AG10803 (cell line): ENCODE results near the gene TMEM132C.

ENCODE experiments used
- DNase-seq: peaks from one replicate; pipeline ENCODE4 v3.0.0; 2010; ENCODE audit warnings: low read depth
- H3K4me3 ChIP-seq: 2 replicates; pipeline ENCODE4 v1.5.1; 2011; ENCODE audit warnings: mild to moderate bottlenecking, low read length, control low read depth
- TF ChIP-seq, protein P1 (sequence below): conservative IDR thresholded peaks from 2 replicates; pipeline ENCODE4 v1.5.1; 2011; ENCODE audit warnings: mild to moderate bottlenecking, low read length, control low read depth, inconsistent platforms

Gene TMEM132C

GRCh38 chr12:128323145-128323920 is 56.4 kb downstream of the TMEM132C start:
- DNase-seq: no peak
- TF ChIP-seq, protein P1, sequence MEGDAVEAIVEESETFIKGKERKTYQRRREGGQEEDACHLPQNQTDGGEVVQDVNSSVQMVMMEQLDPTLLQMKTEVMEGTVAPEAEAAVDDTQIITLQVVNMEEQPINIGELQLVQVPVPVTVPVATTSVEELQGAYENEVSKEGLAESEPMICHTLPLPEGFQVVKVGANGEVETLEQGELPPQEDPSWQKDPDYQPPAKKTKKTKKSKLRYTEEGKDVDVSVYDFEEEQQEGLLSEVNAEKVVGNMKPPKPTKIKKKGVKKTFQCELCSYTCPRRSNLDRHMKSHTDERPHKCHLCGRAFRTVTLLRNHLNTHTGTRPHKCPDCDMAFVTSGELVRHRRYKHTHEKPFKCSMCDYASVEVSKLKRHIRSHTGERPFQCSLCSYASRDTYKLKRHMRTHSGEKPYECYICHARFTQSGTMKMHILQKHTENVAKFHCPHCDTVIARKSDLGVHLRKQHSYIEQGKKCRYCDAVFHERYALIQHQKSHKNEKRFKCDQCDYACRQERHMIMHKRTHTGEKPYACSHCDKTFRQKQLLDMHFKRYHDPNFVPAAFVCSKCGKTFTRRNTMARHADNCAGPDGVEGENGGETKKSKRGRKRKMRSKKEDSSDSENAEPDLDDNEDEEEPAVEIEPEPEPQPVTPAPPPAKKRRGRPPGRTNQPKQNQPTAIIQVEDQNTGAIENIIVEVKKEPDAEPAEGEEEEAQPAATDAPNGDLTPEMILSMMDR: no peak

GRCh38 chr12:128325646-128326045 is 58.7 kb downstream of the TMEM132C start:
- H3K4me3 ChIP-seq: no peak overlapping the region
- TF ChIP-seq, protein P1: no peak
- no peak for DNase-seq

More at GRCh38 chr12:128323145-128323920, 56.4 kb downstream of the TMEM132C start:
- no peak overlapping the region for H3K4me3 ChIP-seq

- no peak overlapping the region for H3K4me3 ChIP-seq
- TF ChIP-seq, protein P1: no peak
- no peak for DNase-seq
Measured at GRCh38 chr12:128326406-128326805, 59.4 kb downstream of the TMEM132C start.

DNA sequence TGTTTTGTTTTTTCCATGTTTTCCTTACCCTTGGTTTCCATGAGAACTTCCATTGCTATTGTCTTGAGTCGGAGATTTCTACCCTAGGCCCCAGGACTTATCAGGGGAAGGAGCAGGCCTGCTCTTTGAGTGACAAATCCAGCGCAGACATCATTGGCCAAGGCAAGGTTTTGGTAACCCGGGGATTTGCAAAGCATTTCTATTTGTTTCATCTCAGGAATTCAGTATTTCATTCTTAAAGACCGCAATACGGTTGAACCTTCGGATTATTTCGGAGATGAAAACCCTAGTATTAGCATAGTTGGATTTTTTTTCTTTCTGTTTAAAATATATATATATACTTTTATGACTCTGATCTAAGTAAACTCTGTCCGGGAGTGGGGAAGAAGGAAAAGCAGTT is 62.0 kb downstream of the TMEM132C start:
- no peak for DNase-seq
- TF ChIP-seq, protein P1: no peak
- H3K4me3 ChIP-seq: no peak overlapping the region

- TF ChIP-seq, protein P1: no peak
- H3K4me3 ChIP-seq: no peak overlapping the region
- no peak for DNase-seq
Measured at GRCh38 chr12:128336204-128337070, 69.5 kb downstream of the TMEM132C start.

GRCh38 chr12:128337071-128337345 is 70.0 kb downstream of the TMEM132C start:
- no peak for DNase-seq
- TF ChIP-seq, protein P1: no peak
- H3K4me3 ChIP-seq: no peak overlapping the region
